Medulla oblongata (tissue), 1 donor: Measurements from ENCODE around the gene FAM53B.
A peak's percentile ranks its signal among the peaks of the same experiment; 100 is the strongest.
"Not testable (repeated sequence)": the region's sequence is repeated elsewhere in the genome, so short reads cannot be mapped to it uniquely, and the experiment has no call there.

Experiments
- DNase-seq: peaks from one replicate; pipeline ENCODE4 v3.0.0-alpha.2; 2015; ENCODE audit errors: extremely low spot score

The FAM53B gene

GRCh38 chr10:124744102-124745050 lies at the start of gene FAM53B:
TSS of gene FAM53B (minus strand) at chr10:124744378. CDS start at chr10:124706713, 37,665 bp downstream.
- DNase-seq: peak; percentile 90

GRCh38 chr10:124792998-124793352 lies 48.8 kb upstream of the FAM53B start:
- DNase-seq: no peak

GRCh38 chr10:124791547-124792348 lies 47.6 kb upstream of the FAM53B start, which contains the start of gene EEF1AKMT2:
TSS of gene EEF1AKMT2 (minus strand) at chr10:124791887. CDS start at chr10:124791833, 54 bp downstream.
- peak; percentile 88 for DNase-seq

GRCh38 chr10:124782900-124783299 lies 38.7 kb upstream of the FAM53B start:
- DNase-seq: not testable (repeated sequence)

- no peak for DNase-seq
These were observed 24.6 kb upstream of the FAM53B start for GRCh38 chr10:124768791-124769190.

GRCh38 chr10:124765256-124765655 lies 21.1 kb upstream of the FAM53B start:
- no peak for DNase-seq

- DNase-seq: no peak
These were observed 19.1 kb upstream of the FAM53B start for GRCh38 chr10:124763267-124763666.

- no peak for DNase-seq
These were observed 18.1 kb upstream of the FAM53B start for GRCh38 chr10:124762281-124762680.

GRCh38 chr10:124756156-124756903 lies 12.2 kb upstream of the FAM53B start:
- DNase-seq: no peak

- DNase-seq: no peak
These were observed 11.4 kb upstream of the FAM53B start for GRCh38 chr10:124755581-124755980.

- no peak for DNase-seq
These were observed 10.0 kb upstream of the FAM53B start for GRCh38 chr10:124754227-124754626.

GRCh38 chr10:124748953-124749645 lies 4.9 kb upstream of the FAM53B start:
- DNase-seq: no peak

GRCh38 chr10:124748166-124748565 lies 4.0 kb upstream of the FAM53B start:
- DNase-seq: no peak

GRCh38 chr10:124747745-124748144 lies 3.6 kb upstream of the FAM53B start:
- DNase-seq: no peak

- no peak for DNase-seq
These were observed 2.8 kb upstream of the FAM53B start for GRCh38 chr10:124746992-124747391.

GRCh38 chr10:124746447-124746846 lies 2.3 kb upstream of the FAM53B start:
- not testable (repeated sequence) for DNase-seq

- DNase-seq: peak; percentile 79
These were observed 1.5 kb upstream of the FAM53B start for GRCh38 chr10:124745673-124746072.

GRCh38 chr10:124745252-124745651 lies 1.1 kb upstream of the FAM53B start:
- DNase-seq: peak; percentile 27

- peak; percentile 41 for DNase-seq
These were observed 732 bp downstream of the FAM53B start for GRCh38 chr10:124743191-124744101.
